Left cardiac atrium (tissue), 4 donors: ENCODE measurements around the gene ZBED5. TPM values are rescaled to one million over a fixed set of nuclear protein-coding genes. Genes with fewer than 3 reads are reported as not detected.
"Not testable (repeated sequence)": the region's sequence is repeated elsewhere in the genome, so short reads cannot be mapped to it uniquely, and the experiment has no call there.

Experiments
- ATAC-seq, 2 donors: fragments of 200-7000 bp; cut with Tn5 transposase; one replicate each; pipeline ENCODE4 v1.9.1; 2020; ENCODE audit warnings: mild to moderate bottlenecking in 2 of 2, moderate library complexity in 2 of 2
- DNase-seq: peaks from one replicate; pipeline ENCODE4 v3.0.0-alpha.2; 2020
- intact Hi-C, 2 donors: fragments of 100-400 bp; cut with DNase I; formaldehyde crosslinking; loops; one replicate each; pipeline versions ENCODE4 v1.14.1 to v1.15.1; 2022 to 2023
- total RNA-seq, 2 donors: library from RNA; stranded (reverse); fragmentation: NEBNext Ultra II Directional; extraction: Animal tissue kit (Norgen Biotek cat#: 25700); gene quantifications; one replicate each; pipeline ENCODE4 v1.2.1, GENCODE V29; 2021
- donor health status: DM: no; HTN: yes; CAD: no.
- donor health status: DM: no; HTN: yes; CAD: no; lungs with severe emphysema.
- donor health status: DM: yes; HTN: yes; CAD: no.
- donor health status: Dilated cardiomyopathy.

ZBED5 gene
- total RNA-seq, 2 donors from 2014 or later = 36.6 to 39.9 TPM

DNA sequence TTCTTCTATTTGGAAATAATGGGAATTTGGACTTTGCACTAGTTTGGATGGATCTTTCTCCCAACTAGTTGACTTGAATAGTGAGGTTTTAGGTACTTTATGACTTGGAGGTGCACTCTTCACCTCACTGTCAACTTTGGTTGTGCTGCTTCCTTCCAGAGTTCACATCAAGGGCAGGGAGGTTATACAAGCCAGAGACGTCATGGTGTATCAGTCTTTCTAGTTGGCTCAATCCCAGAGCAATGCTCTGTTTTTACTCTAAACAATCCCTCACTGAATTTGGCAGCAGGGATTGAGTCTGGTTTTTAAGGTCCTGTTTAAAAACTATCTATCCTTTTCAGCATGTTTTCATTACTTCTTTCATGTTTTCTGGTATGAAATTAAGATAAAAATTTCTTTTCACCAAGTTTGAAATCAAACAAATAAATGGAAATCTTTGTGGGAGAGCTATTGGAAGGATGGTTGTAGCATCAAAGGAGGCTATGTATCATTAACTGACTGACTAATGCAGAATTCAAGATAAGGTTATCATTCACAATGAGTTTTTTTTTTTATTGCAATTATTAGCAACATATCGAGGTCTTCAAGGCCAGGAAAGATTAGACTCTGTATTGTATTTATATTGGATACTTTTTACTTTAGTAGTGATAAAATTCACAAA lies 28.0 kb upstream of the ZBED5 start:
- DNase-seq (no peak), ATAC-seq (peak; percentile 80 to 92)
- intact Hi-C loops = no loop called here

DNA sequence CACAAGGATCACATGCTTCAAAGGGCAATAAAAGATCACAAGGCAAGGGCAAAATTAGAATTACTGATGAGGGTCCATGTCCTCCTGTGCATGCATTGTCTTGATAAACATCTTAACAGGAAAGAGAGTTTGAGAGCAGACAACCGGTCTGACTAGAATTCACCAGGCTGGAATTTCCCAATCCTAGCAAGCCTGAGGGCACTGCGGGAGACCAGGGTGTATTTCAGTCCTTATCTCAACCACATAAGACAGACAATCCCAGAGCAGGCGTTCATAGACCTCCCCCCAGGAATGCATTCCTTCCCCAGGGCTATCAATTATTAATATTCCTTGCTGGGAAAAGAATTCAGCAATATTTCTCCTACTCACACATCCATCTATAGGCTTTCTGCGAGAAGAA lies 26.4 kb upstream of the ZBED5 start:
- ATAC-seq, intact Hi-C loops, DNase-seq: not testable (repeated sequence)

DNA sequence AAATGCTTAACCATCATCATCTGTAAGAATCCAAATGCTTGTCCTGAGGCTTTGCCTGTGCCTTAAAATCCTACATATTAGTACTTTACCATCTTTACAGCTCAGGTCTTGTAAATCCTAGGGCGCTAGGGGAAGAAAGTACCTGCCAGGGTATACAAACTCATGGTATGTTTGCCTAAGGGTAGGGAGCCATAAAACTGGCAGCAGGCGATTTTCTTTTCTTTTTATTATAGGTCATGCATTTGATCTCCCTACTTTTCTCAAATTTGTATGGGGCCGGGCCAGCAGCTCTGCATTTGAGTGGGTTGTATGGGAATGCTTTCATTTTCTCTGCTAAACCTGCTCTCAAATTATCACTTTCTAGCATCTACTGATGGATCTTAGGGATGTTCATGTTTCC lies 24.0 kb upstream of the ZBED5 start:
- ATAC-seq (no peak), DNase-seq (no peak)
- intact Hi-C loops = no loop called here

DNA sequence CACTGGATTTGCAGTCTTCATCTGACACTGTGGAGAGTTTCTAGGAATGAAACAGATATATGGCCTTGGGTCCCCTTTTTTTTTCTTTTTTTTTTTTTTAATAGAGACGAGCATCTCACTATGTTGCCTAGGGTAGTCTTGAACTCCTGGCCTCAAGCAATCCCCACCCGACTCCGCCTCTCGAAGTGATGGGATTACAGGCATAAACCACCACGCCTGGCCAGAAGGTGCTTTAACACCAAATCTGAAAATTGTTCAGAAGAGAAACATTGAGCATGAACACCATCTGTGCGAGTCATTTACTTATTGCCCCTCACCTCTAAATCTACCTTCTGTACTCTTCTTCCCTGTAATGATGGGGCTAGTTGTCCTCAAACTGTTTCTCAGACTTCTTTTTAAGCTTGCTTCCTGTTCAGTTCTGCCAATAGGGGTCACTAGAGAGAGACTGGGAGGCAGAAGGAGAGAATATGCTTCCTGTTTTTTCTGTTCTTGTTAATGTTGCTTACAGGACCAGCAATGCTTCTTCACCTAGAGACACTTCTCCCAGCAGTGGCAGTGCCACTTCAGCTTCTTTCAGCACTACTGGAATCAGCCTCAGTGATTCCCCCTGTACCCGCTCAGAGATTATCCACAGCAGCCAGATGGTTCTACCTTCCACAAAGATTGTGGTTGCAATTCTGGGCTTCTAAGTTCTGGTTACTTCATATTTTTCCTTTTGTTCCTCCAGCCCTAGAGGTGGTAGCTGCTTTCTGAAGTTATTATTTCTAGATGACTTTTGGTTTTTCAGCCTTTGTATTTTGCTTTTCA lies 20.8 kb upstream of the ZBED5 start:
- intact Hi-C loops = no loop called here
- no peak for DNase-seq
- ATAC-seq = peak; percentile 23 to 41

DNA sequence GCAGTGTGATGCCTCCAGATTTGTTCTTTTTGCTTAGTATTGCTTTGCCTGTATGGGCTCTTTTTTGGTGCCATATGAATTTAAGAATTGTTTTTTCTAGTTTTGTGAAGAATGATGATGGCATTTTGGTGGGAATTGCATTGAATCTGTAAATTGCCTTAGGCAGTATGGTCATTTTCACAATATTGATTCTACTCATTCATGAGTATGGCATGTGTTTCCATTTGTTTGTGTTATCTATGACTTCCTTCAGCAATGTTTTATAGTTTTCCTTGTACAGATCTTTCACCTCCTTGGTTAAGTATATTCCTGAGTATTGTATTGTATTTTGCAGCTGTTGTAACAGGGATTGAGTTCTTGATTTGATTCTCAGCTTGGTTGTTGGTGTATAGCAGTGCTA lies 18.3 kb upstream of the ZBED5 start:
- ATAC-seq (no peak), DNase-seq (no peak)
- intact Hi-C loops = no loop called here

DNA sequence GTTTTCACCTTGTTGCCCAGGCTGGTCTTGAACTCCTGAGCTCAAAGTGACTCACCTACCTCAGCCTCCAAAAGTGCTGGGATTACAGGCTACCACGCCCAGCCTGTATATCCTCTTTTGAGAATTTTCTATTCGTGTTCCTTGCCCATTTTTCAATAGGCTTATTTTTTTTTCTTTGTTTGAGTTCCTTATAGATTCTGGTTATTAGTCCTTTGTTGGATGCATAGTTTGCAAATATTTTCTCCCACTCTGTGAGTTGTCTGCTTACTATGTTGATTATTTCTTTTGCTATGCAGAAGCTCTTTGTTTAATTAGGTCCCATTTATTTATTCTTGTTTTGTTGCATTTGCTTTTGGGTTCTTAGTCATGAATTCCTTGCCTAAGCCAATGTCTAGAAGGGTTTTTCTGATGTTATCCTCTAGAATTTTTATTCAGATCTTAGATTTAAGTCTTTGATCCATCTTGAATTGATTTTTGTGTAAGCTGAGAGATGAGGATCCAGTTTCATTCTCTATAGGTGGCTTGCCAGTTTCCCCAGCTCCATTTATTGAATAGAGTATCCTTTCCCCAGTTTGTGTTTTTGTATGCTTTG lies 17.7 kb upstream of the ZBED5 start:
- ATAC-seq = no peak
- intact Hi-C loops = no loop called here
- DNase-seq = no peak

DNA sequence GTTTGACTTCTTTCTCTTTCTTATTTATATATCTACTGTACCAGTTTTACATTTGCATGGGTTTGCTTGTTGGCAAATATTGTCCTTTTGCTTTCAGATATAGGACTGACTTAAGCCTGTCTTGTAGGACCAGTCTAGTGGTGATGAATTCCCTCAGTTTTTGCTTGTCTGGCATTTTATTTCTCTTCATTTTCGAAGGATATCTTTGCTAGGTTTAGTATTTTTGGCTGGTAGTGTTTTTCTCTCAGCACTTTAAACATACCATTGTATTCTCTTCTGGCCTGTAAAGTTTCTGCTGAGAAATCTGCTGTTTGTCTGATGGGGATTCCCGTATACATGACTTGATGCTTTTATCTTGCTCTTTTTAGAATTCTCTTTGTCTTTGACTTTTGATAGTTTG lies 14.2 kb upstream of the ZBED5 start:
- DNase-seq (no peak), ATAC-seq (no peak)
- intact Hi-C loops = no loop called here

DNA sequence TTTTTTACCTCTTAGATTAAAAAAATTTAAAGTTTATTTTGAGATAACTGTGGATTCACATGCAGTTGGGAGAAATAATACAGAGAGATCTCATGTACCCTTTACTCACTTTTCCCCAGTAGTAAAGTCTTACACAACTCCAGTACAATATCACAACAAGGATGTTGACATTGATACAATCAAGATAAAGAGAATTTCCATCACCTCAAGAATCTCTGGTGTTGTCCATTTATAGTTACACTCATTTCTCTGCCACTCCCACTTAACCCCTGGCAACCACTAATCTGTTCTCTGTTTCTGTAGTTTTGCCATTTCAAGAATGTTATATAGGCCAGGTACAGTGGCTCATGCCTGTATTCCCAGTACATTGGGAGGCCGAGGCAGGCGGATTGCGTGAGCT lies 10.5 kb upstream of the ZBED5 start:
- DNase-seq (no peak), ATAC-seq (no peak)
- intact Hi-C loops = no loop called here

DNA sequence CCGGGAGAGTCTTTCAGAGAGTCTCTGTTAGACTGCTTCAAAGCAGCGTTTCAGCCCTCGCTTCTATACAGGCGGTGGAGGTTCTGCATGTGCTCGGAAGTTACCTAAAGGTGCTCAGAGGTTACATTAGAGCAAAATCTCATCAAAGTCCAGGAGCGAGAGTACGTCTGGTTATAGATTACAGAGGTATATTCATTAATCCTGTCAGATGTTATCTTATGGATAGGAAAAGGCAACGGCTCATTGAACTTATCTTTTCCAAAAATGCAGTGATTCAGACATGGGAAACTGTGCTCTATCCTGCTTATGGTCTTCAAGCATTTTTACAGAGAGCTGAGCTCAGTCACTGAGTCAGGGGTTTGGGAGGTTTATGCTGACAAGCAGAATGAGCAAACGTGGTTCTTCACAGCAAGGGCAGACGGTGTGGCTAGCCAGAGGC lies 9.1 kb upstream of the ZBED5 start:
- intact Hi-C loops = no loop called here
- ATAC-seq (peak; percentile 41 to 93), DNase-seq (no peak)

DNA sequence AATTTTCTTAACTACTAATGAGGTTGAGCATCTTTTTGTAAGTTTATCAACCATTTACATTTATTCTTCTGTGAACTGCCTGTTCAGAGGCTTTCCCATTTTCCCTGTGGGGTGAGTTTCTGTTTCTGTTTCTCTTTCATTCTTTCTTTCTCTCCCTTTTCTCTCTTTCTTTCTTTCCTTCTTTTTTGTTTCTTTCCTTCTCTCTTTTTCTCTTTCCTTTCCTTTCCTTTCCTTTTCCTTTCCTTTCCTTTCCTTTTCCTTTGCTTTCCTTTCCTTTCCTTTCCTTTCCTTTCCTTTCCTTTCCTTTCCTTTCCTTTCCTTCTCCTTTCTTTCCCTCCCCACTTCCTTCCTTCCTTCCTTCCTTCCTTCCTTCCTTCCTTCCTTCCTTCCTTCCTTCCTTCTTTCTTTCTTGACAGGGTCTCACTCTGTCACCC lies 8.0 kb upstream of the ZBED5 start:
- DNase-seq (no peak), ATAC-seq (no peak)
- intact Hi-C loops = no loop called here

DNA sequence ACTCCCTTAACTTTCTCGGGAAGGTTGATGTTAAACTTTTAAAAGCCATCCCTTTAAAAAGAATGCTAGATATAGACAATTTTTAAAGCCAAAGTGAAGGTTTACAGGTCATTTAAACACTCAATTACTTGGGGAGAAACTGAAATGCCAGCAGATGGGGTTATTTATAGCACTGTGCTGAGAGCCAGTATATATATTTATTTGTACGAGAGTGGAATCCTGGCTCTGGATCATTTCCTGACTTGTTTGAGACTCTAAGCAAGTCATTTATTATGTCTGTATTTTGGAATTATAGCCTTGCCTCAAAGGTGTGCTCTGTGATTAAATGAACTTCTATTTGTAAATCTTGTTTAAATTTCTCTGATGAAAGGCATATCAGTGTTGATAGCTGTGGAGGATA lies 6.8 kb upstream of the ZBED5 start:
- ATAC-seq = peak in 1 of 2 donors; percentile 43
- intact Hi-C loops = no loop called here
- no peak for DNase-seq

DNA sequence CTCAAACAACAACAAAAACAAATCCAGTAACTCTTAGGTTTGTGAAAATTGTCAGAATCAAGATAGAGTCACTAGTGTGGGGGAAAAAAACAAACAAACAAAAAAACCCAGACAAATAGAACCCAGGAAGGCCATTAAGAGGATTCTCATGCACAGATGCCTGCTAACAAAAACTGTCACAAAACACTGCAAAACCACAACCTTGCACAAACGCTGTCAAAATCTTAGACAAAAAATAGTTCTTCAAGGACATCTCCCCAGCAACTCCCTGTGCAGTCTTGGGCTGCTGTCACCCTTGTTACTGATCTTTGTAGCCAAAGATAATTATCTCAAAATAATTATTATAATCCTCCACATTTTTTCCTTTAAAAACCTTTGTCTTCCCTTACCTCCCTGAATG lies 4.6 kb upstream of the ZBED5 start:
- intact Hi-C loops = no loop called here
- DNase-seq = no peak
- no peak for ATAC-seq

DNA sequence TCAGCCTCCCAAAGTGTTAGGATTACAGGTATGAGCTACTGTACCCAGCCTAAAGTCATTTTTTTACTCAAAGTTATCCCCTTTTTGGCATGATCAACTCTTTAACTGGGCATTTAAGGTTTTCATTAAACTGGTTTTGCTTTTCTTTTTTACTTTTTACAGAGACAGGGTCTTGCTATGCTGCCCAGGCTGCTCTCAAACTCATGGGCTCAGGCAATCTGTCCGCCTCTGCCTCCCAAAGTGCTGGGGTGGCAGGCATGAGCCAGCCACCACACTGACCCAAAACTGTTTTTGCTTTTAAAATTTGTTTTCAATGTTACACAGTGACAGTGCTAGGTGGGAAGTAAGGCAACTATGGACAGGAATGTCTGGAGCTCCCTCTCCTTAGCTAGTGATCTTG lies 3.9 kb upstream of the ZBED5 start:
- ATAC-seq (no peak), DNase-seq (no peak)
- intact Hi-C loops = no loop called here

DNA sequence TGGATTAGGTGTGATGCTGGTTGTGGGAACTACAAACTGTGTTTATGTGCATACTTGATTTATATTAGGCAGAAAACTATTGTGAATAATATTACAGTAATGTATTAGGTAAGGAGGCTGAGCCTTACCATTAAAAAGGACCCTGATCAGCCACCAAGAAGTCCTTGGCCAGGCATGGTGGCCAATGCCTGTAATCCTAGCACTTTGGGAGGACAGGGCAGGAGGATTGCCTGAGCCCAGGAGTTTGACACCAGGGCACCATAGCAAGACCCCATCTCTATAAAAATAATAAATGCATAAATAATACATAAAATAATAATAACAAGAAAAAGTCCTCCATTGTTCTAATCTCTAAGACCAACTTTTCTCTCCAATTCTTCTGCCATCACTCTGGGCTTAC lies 3.2 kb upstream of the ZBED5 start:
- intact Hi-C loops = no loop called here
- ATAC-seq (no peak), DNase-seq (no peak)

DNA sequence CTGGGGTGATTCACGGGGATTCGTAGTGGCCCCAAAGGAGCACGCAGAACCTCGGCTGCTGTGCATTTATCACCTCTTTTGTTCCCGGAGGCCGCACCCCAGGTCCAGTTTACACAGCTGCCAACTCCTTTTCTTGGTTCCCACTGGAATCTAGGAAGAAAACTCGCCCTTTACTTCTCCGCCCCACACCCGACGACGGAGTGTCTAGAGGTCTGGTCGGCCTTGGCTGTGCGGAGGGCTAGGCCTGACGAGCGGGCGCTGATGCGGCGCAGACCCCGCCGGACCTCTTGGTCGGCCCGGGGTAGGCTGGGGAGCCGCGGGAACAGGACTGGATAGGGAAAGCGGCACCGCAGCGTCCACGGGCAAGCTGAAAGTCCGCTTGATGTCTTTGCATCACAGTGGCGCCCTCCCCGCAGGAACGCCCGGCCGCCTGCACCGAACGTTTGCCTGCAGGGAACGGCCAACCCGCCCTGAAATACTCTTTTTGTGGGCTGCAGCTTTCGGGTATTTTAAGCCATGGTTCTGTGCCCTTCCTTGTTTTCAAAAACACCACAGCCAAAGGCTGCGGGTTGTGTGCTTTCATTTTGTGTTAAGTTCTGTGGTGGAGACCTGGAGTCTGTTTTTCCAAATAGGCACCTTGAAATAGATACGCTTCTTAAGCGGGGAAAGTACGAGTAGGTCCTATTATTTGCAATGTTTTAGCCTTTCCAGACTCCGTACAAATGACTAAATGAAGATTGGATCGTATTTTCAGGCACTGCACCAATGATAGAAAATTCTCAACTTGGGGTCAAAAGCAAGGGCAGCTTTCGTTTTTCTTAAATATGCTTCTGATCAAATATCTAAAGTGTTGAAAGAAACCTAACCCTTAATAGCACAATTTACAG lies 829 bp upstream of the ZBED5 start:
- DNase-seq (peak; percentile 76), ATAC-seq (peak; percentile 51 to 70)
- intact Hi-C loops = loop anchor here (1.0 to 10.0 kb wide), 5 partner anchors 39 to 74 kb away; partner anchors contain the start of gene EIF4G2 (in 2 of the 2)

DNA sequence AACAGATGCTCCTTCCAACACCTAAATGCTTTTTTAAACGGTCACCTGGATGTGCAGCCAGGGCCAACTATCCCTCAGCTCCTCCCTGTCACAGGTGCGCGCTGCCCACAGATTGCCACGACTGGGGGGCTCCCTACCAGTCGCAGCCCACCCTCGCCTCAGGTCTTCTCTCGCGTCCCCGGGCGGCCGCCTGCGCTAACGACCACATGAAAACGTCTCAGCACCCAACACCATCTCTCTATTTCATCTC lies 469 bp downstream of the ZBED5 start:
- DNase-seq (peak; percentile 30), ATAC-seq (peak; percentile 1 to 6)
- intact Hi-C loops = loop anchor here (5.0 to 10.0 kb wide), 4 partner anchors 40 to 75 kb away; partner anchors contain the start of gene EIF4G2 (in 1 of the 2)

DNA sequence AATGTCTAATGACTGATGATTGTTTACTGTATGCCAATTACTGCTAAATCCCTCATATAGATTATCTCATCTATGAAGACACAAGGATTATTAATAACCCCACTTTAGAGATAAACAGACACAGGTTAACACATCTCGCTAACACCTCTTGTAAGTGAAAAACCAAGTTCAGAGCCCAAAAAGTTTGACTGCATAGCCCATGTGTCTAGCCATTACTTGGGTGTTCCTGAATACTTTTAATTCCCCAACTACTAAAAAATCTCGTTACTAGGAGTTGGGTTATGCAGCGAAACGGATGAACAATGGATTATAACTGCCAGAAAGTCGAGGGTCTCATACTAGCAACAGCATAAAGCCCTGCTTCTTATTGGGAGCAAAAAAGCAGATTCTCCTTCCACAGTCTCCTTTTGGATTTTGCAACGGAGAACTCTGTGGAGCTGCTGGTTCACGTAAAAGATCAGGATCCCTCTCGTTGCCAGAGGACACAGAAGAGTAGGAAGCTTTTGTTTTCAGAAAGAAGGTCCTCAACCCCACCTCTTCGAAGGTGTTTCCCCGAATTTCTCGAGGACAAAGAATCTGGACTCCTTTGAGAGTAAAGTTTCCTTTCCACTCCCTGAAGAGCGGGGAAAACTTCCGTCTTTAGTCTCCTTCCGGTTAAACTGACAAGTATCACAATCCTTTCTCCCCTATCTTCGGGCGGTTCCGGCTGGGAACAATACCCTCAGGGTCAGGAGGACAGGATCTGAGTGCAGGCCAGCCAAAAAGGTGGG lies 979 bp downstream of the ZBED5 start:
- intact Hi-C loops = loop anchor here (5.0 to 10.0 kb wide), 4 partner anchors 40 to 75 kb away; partner anchors contain the start of gene EIF4G2 (in 1 of the 2)
- DNase-seq = no peak
- ATAC-seq = peak; percentile 4 to 31

DNA sequence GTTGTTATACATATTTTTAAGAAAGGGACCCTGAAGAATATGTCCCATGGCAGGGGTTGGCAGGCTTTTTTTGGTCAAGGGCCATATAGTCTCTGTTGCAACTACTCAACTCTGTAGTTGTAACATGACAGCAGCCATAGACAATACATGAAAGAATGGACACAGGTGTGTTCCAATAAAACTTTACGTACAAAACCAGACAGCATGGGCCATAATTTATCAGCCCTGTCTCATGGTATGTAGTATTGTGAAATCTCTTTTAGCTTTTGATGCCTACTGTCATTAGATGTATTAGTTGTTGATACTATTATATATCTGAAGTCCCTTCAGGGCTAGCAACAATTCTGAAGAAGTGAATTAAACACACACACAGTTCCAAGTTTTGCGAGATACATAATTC lies 2.6 kb downstream of the ZBED5 start:
- intact Hi-C loops = loop anchor here (5.0 to 10.0 kb wide), 4 partner anchors 42 to 77 kb away; partner anchors contain the start of gene EIF4G2 (in 1 of the 2)

More for the DNA sequence above, 2.6 kb downstream of the ZBED5 start:
- ATAC-seq (no peak), DNase-seq (no peak)
